SK-N-SH (cell line): ENCODE measurements around the gene IL17D. TPM values are rescaled to one million over a fixed set of nuclear protein-coding genes. Genes with fewer than 3 reads are reported as not detected.

ENCODE experiments used
- CTCF ChIA-PET: fragments of 300-600, 350-600 bp; formaldehyde crosslinking; extraction: SDS; loops from one replicate; lab custom pipeline; 2021; lab: Yijun Ruan, JAX
- POLR2A ChIA-PET: fragments of 350-600 bp; sonication (Branson Sonifier 250); formaldehyde crosslinking; extraction: SDS; loops from one replicate; lab custom pipeline; 2020; ENCODE audit warnings: antibody characterized with exemption, inconsistent platforms; lab: Yijun Ruan, JAX
- DNase-seq: peaks from one replicate; pipeline ENCODE4 v3.0.0; 2012
- H2AFZ ChIP-seq: fragments of 200-600 bp; sonication (generic); 2 replicates; pipeline ENCODE4 v1.8.1; 2016; ENCODE audit warnings: antibody characterized with exemption, mild to moderate bottlenecking, low read depth
- H3F3A ChIP-seq: fragments of 200-600 bp; sonication (generic); replicated peaks from 2 replicates; pipeline ENCODE3; 2016; ENCODE audit warnings: antibody characterized with exemption, mild to moderate bottlenecking; ENCODE audit not compliant: insufficient read depth
- H3K27ac ChIP-seq, 2 experiments: fragments of 200-500 bp in 1 of 2; fragments of 200-600 bp in 1 of 2; sonication (Bioruptor generic) in 1 of 2; sonication (generic), shearing (Covaris generic) in 1 of 2; 2 replicates each; pipeline versions ENCODE4 v1.5.1 to v1.6.1; 2014 to 2016; ENCODE audit warnings: low read depth in 2 of 2, inconsistent platforms in 1 of 2, low read length in 1 of 2, mild to moderate bottlenecking in 1 of 2, mixed read lengths in 1 of 2
- H3K27me3 ChIP-seq: fragments of 200-600 bp; sonication (generic), shearing (Covaris generic); 2 replicates; pipeline ENCODE4 v1.6.1; 2016; ENCODE audit warnings: mixed run types; ENCODE audit not compliant: insufficient read depth
- H3K36me3 ChIP-seq, 2 experiments: fragments of 200-500 bp in 1 of 2; fragments of 200-600 bp in 1 of 2; sonication (Bioruptor generic) in 1 of 2; sonication (generic) in 1 of 2; replicated peaks in 1 of 2; 2 replicates each; pipeline versions ENCODE3 to v1.5.1; 2014 to 2016; ENCODE audit warnings: low read length in 1 of 2, mild to moderate bottlenecking in 1 of 2; ENCODE audit not compliant: insufficient read depth in 2 of 2, control insufficient read depth in 1 of 2
- H3K4me1 ChIP-seq, 2 experiments: fragments of 200-500 bp in 1 of 2; fragments of 200-600 bp in 1 of 2; sonication (Bioruptor generic) in 1 of 2; sonication (generic), shearing (Covaris generic) in 1 of 2; 2 replicates each; pipeline versions ENCODE4 v1.5.1 to v1.6.1; 2014 to 2016; ENCODE audit warnings: low read depth in 1 of 2, low read length in 1 of 2, mixed run types in 1 of 2; ENCODE audit not compliant: insufficient read depth in 2 of 2, control insufficient read depth in 1 of 2
- H3K4me2 ChIP-seq: fragments of 200-600 bp; sonication (generic), shearing (Covaris generic); 2 replicates; pipeline ENCODE4 v1.6.1; 2017; ENCODE audit warnings: mixed run types
- H3K4me3 ChIP-seq, 2 experiments: fragments of 200-500 bp in 1 of 2; fragments of 200-600 bp in 1 of 2; sonication (Bioruptor generic) in 1 of 2; sonication (generic), shearing (Covaris generic) in 1 of 2; 2 replicates each; pipeline versions ENCODE4 v1.5.1 to v1.8.1; 2014 to 2016; ENCODE audit warnings: low read depth in 2 of 2, inconsistent platforms in 1 of 2, low read length in 1 of 2, mild to moderate bottlenecking in 1 of 2, mixed read lengths in 1 of 2, moderate library complexity in 1 of 2
- H3K79me2 ChIP-seq: fragments of 200-600 bp; sonication (generic); 2 replicates; pipeline ENCODE4 v1.8.1; 2017; ENCODE audit warnings: mild to moderate bottlenecking; ENCODE audit not compliant: insufficient read depth
- H3K9ac ChIP-seq: fragments of 200-600 bp; sonication (generic); 2 replicates; pipeline ENCODE4 v1.6.1; 2017; ENCODE audit warnings: mixed run types
- H3K9me2 ChIP-seq: fragments of 200-600 bp; sonication (generic); 2 replicates; pipeline ENCODE4 v1.6.1; 2017; ENCODE audit warnings: mixed run types
- H3K9me3 ChIP-seq: fragments of 200-600 bp; sonication (generic); 2 replicates; pipeline ENCODE4 v1.6.1; 2017; ENCODE audit warnings: mixed run types, mild to moderate bottlenecking, moderate library complexity
- H4K20me1 ChIP-seq: fragments of 200-600 bp; sonication (generic); 2 replicates; pipeline ENCODE4 v1.6.1; 2017; ENCODE audit warnings: mild to moderate bottlenecking, mixed run types; ENCODE audit not compliant: insufficient read depth
- CHD2 ChIP-seq: fragments of 150-350 bp; IDR thresholded peaks from 2 replicates; pipeline ENCODE4 v1.6.1; 2018; ENCODE audit warnings: low read length; ENCODE audit not compliant: partially characterized antibody
- ELF1 ChIP-seq: IDR thresholded peaks from 2 replicates; pipeline ENCODE4 v1.4.0; 2012
- EP300 ChIP-seq, 2 experiments: IDR thresholded peaks; 2 replicates each; pipeline versions ENCODE4 v1.4.0 to v1.6.1; 2012; ENCODE audit warnings: borderline replicate concordance in 1 of 2, low read depth in 1 of 2, low read length in 1 of 2
- FOXM1 ChIP-seq: IDR thresholded peaks from 2 replicates; pipeline ENCODE4 v1.4.0; 2012; ENCODE audit warnings: low read depth, mild to moderate bottlenecking
- GATA2 ChIP-seq: sonication (generic); formaldehyde crosslinking; IDR thresholded peaks from 2 replicates; pipeline ENCODE4 v1.5.0; 2020; ENCODE audit warnings: mild to moderate bottlenecking, missing genetic modification reagents
- IRF3 ChIP-seq: fragments of 150-350 bp; IDR thresholded peaks from 2 replicates; pipeline ENCODE4 v1.6.1; 2016; ENCODE audit warnings: mild to moderate bottlenecking, low read depth, low read length
- MEF2A ChIP-seq: IDR thresholded peaks from 2 replicates; pipeline ENCODE4 v1.4.0; 2012; ENCODE audit warnings: low read depth, borderline replicate concordance
- NRF1 ChIP-seq: IDR thresholded peaks from 2 replicates; pipeline ENCODE4 v1.6.1; 2012; ENCODE audit warnings: low read depth, mild to moderate bottlenecking, low read length
- RAD21 ChIP-seq: IDR thresholded peaks from 2 replicates; pipeline ENCODE4 v1.6.1; 2012; ENCODE audit warnings: mild to moderate bottlenecking, low read length
- RFX5 ChIP-seq: IDR thresholded peaks from 2 replicates; pipeline ENCODE4 v1.6.1; 2012; ENCODE audit warnings: mild to moderate bottlenecking, improper control_type of control experiment, low read length
- SIN3A ChIP-seq: IDR thresholded peaks from 2 replicates; pipeline ENCODE4 v1.6.1; 2012; ENCODE audit warnings: low read depth, mild to moderate bottlenecking, low read length, moderate library complexity, borderline replicate concordance
- SMC3 ChIP-seq: IDR thresholded peaks from 2 replicates; pipeline ENCODE4 v1.6.1; 2012; ENCODE audit warnings: low read depth, low read length, improper control_type of control experiment
- TAF1 ChIP-seq: IDR thresholded peaks from 2 replicates; pipeline ENCODE4 v1.6.1; 2012; ENCODE audit warnings: low read depth, mild to moderate bottlenecking, low read length, moderate library complexity, borderline replicate concordance
- USF1 ChIP-seq: IDR thresholded peaks from 2 replicates; pipeline ENCODE4 v1.4.0; 2012; ENCODE audit warnings: low read depth, borderline replicate concordance
- WGBS: methylation state at CpG from one replicate; pipeline ENCODE4 v1.1.6; 2017; ENCODE audit warnings: low lambda C conversion rate; 5-methylcytosine and 5-hydroxymethylcytosine counted together
- polyA plus RNA-seq, 3 experiments: library from polyadenylated mRNA; depleted of rRNA; stranded (reverse); fragments of >200 nt; gene quantifications; 2 replicates each; pipeline ENCODE4 v1.2.3, GENCODE V29; 2012
- TF ChIP-seq, protein P1 (sequence below): fragments of 200-600 bp; sonication (generic); IDR thresholded peaks from 2 replicates; pipeline ENCODE4 v1.6.1; 2017; ENCODE audit warnings: antibody characterized with exemption, mild to moderate bottlenecking, moderate library complexity
- TF ChIP-seq, protein P2 (sequence below): IDR thresholded peaks from 2 replicates; pipeline ENCODE4 v1.6.1; 2012; ENCODE audit warnings: mild to moderate bottlenecking, low read depth, low read length, moderate library complexity

IL17D gene
- polyA plus RNA-seq, 1 of the 3 experiments (the other 2 are of a cell fraction): 2.3 TPM

GRCh38 chr13:20728579-20729311 is 25.2 kb downstream of the IL17D start:
- no peaks in the 10 kb centered on the region for H3K9me2 ChIP-seq
- no peak overlapping the region for H3K4me3 ChIP-seq
- no peak overlapping the region for H3K9ac ChIP-seq
- H4K20me1 ChIP-seq: no peaks in the 10 kb centered on the region
- H2AFZ ChIP-seq: no peak overlapping the region
- 83% methylated on average over 14 of the region's 14 CpGs for WGBS
- ChIA-PET CTCF (interaction anchor here (1.9 to 2.4 kb wide), 2 partner anchors 17 to 100 kb away, joined by 5 to 10 read pairs; no protein-coding TSS in a partner anchor), POLR2A (no interaction called here)
- H3K9me3 ChIP-seq: no peaks in the 10 kb centered on the region
- DNase-seq: no peak
- no peak for TF ChIP-seq RAD21
- no peak for TF ChIP-seq IRF3
- no peak for TF ChIP-seq ELF1
- no peak for TF ChIP-seq MEF2A
- TF ChIP-seq USF1: no peak
- TF ChIP-seq, protein P1, sequence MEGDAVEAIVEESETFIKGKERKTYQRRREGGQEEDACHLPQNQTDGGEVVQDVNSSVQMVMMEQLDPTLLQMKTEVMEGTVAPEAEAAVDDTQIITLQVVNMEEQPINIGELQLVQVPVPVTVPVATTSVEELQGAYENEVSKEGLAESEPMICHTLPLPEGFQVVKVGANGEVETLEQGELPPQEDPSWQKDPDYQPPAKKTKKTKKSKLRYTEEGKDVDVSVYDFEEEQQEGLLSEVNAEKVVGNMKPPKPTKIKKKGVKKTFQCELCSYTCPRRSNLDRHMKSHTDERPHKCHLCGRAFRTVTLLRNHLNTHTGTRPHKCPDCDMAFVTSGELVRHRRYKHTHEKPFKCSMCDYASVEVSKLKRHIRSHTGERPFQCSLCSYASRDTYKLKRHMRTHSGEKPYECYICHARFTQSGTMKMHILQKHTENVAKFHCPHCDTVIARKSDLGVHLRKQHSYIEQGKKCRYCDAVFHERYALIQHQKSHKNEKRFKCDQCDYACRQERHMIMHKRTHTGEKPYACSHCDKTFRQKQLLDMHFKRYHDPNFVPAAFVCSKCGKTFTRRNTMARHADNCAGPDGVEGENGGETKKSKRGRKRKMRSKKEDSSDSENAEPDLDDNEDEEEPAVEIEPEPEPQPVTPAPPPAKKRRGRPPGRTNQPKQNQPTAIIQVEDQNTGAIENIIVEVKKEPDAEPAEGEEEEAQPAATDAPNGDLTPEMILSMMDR: no peak
- no peak for TF ChIP-seq SMC3
- TF ChIP-seq SIN3A: no peak
- no peak for TF ChIP-seq RFX5
- no peak for TF ChIP-seq CHD2
- TF ChIP-seq TAF1: no peak
- TF ChIP-seq, protein P2, sequence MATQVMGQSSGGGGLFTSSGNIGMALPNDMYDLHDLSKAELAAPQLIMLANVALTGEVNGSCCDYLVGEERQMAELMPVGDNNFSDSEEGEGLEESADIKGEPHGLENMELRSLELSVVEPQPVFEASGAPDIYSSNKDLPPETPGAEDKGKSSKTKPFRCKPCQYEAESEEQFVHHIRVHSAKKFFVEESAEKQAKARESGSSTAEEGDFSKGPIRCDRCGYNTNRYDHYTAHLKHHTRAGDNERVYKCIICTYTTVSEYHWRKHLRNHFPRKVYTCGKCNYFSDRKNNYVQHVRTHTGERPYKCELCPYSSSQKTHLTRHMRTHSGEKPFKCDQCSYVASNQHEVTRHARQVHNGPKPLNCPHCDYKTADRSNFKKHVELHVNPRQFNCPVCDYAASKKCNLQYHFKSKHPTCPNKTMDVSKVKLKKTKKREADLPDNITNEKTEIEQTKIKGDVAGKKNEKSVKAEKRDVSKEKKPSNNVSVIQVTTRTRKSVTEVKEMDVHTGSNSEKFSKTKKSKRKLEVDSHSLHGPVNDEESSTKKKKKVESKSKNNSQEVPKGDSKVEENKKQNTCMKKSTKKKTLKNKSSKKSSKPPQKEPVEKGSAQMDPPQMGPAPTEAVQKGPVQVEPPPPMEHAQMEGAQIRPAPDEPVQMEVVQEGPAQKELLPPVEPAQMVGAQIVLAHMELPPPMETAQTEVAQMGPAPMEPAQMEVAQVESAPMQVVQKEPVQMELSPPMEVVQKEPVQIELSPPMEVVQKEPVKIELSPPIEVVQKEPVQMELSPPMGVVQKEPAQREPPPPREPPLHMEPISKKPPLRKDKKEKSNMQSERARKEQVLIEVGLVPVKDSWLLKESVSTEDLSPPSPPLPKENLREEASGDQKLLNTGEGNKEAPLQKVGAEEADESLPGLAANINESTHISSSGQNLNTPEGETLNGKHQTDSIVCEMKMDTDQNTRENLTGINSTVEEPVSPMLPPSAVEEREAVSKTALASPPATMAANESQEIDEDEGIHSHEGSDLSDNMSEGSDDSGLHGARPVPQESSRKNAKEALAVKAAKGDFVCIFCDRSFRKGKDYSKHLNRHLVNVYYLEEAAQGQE: no peak
- TF ChIP-seq GATA2 (CRISPR knock-in tag): no peak
- TF ChIP-seq EP300 (IDR thresholded peaks at IDR 0.05; ENCODE audit: borderline replicate concordance in 1 of 2, low read depth in 1 of 2, low read length in 1 of 2): no peak
- no peak for TF ChIP-seq FOXM1
- no peak for TF ChIP-seq NRF1
- no peaks in the 10 kb centered on the region for H3K4me1 ChIP-seq
- H3K36me3 ChIP-seq: no peaks in the 10 kb centered on the region
- H3K79me2 ChIP-seq: no peaks in the 10 kb centered on the region
- H3K27me3 ChIP-seq: no peaks in the 10 kb centered on the region
- H3K27ac ChIP-seq: no peak overlapping the region
- H3K4me2 ChIP-seq: no peak overlapping the region
- no peaks in the 10 kb centered on the region for H3F3A ChIP-seq
